K562 (cell line): ENCODE results near the gene FMO5. TPM values are rescaled to one million over a fixed set of nuclear protein-coding genes. Genes with fewer than 3 reads are reported as not detected.

Experiments used
- BRCA1 ChIP-seq, 2 experiments: fragments of 450-650 bp in 1 of 2; sonication (generic) in 1 of 2; formaldehyde crosslinking in 1 of 2; IDR thresholded peaks; 2 replicates each; pipeline versions ENCODE4 v1.5.0 to v1.6.1; 2017 to 2020; ENCODE audit warnings: mild to moderate bottlenecking in 1 of 2, missing genetic modification reagents in 1 of 2
- CHCHD3 ChIP-seq: fragments of 250-450 bp; sonication (Bioruptor Pico); IDR thresholded peaks from 2 replicates; pipeline ENCODE4 v2.1.2; 2022; ENCODE audit warnings: mild to moderate bottlenecking
- MEIS2 ChIP-seq: fragments of 450-650 bp; IDR thresholded peaks from 2 replicates; pipeline ENCODE4 v1.6.1; 2014; ENCODE audit warnings: mild to moderate bottlenecking; ENCODE audit not compliant: partially characterized antibody
- POLR2H ChIP-seq: IDR thresholded peaks from 2 replicates; pipeline ENCODE4 v1.6.1; 2016; ENCODE audit warnings: missing genetic modification characterization, low read depth, mild to moderate bottlenecking, control low read depth, missing compliant biosample characterization, moderate library complexity
- SIRT6 ChIP-seq: IDR thresholded peaks from one replicate; pipeline ENCODE4 v1.6.1; 2012; ENCODE audit warnings: low read depth, mild to moderate bottlenecking, control low read depth, inconsistent platforms, low read length, moderate library complexity
- ZNF707 ChIP-seq: fragments of 250-450 bp; sonication (Bioruptor Pico); conservative IDR thresholded peaks from 2 replicates; pipeline ENCODE4 v1.8.0; 2022; ENCODE audit warnings: inconsistent platforms, mild to moderate bottlenecking, moderate library complexity
- polyA plus RNA-seq, 8 experiments: library from polyadenylated mRNA; depleted of rRNA in 4 of 8; stranded (reverse) in 5 of 8; unstranded in 3 of 8; fragments of >200 nt; fragmentation: Nextera tagmentation in 2 of 8; fragmentation: Illumina TruSeq in 1 of 8; extraction: Ambion mirVana in 2 of 8; extraction: Trizol in 1 of 8; gene quantifications; 2 replicates each; pipeline versions ENCODE4 v1.2.1 to v1.2.3, GENCODE V29; 2011 to 2014; ENCODE audit warnings: inconsistent platforms in 1 of 8, missing spikeins in 1 of 8
- total RNA-seq, 7 experiments: library from RNA; depleted of rRNA in 6 of 7; stranded (reverse); fragments of >200 nt in 6 of 7; fragmentation: Illumina TruSeq in 2 of 7; extraction: Trizol in 2 of 7; gene quantifications; 2 replicates each; pipeline versions ENCODE4 v1.2.1 to v1.2.3, GENCODE V29; 2011 to 2021; ENCODE audit warnings: low replicate concordance in 1 of 7
- TF ChIP-seq, protein P1 (sequence below), 2 experiments: fragments of 200-800 bp in 1 of 2; sonication (Bioruptor generic) in 1 of 2; sonication (generic) in 1 of 2; formaldehyde crosslinking in 1 of 2; IDR thresholded peaks in 1 of 2; conservative IDR thresholded peaks in 1 of 2; 2 replicates each; pipeline versions ENCODE4 v1.5.0 to v1.6.1; 2016 to 2020; ENCODE audit warnings: missing compliant biosample characterization in 1 of 2, missing genetic modification characterization in 1 of 2, missing genetic modification reagents in 1 of 2
- TF ChIP-seq, protein P2 (sequence below): fragments of 450-650 bp; IDR thresholded peaks from 2 replicates; pipeline ENCODE4 v1.6.1; 2016; ENCODE audit warnings: low read depth

FMO5 gene
- total and polyA plus RNA-seq, 9 of the 15 experiments (the other 6 are each of a cell fraction or from before 2014, with no cell fraction given) = 0.11 to 0.69 (median 0.19) TPM; not detected in 1

DNA sequence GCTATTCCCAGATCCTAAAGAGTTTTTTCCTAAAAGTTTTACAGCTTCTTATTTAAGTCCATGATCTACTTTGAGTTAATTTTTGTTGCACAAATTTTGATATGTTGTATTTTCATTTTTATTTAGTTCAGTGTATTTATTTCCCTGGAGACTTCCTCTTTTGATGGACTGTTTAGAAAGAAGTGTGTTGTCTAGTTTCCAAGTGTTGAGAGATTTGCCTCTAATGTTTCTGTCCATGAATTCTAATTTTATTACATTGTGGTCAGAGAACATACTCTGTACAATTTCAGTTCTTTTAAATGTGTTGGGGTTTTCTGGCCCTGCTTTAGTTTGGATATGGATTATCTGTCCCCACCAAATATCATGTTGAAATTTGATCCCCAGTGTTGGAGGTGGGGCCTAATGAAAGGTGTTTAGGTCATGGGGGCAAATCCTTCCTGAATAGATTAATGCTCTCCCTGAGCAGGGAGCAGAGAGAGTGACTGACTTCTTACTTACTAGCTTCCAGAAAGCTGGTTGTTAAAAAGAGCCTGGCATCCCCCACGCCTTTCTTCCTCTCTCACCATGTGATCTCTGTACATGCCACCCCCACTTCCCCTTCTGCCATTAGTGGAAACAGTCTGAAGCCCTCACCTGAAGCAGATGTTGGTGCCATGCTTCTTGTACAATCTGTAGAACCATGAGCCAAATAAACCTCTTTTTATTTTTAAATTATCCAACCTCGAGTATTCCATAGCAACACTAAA is 21.9 kb upstream of the FMO5 start (continued):
- TF ChIP-seq, protein P1, sequence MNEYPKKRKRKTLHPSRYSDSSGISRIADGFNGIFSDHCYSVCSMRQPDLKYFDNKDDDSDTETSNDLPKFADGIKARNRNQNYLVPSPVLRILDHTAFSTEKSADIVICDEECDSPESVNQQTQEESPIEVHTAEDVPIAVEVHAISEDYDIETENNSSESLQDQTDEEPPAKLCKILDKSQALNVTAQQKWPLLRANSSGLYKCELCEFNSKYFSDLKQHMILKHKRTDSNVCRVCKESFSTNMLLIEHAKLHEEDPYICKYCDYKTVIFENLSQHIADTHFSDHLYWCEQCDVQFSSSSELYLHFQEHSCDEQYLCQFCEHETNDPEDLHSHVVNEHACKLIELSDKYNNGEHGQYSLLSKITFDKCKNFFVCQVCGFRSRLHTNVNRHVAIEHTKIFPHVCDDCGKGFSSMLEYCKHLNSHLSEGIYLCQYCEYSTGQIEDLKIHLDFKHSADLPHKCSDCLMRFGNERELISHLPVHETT (CRISPR knock-in tag; conservative IDR thresholded peaks at IDR 0.05 in 1 of 2, IDR thresholded peaks at IDR 0.05 in 1 of 2) = no peak
- peak; percentile 75 for TF ChIP-seq MEIS2
- TF ChIP-seq POLR2H (tag) = no peak
- no peak for TF ChIP-seq BRCA1 (IDR thresholded peaks at IDR 0.05)
- TF ChIP-seq BRCA1 (CRISPR knock-in tag; IDR thresholded peaks at IDR 0.05) = no peak
- no peak for TF ChIP-seq ZNF707 (CRISPR knock-in tag)
- no peak for TF ChIP-seq CHCHD3 (CRISPR knock-in tag)
- TF ChIP-seq, protein P2, sequence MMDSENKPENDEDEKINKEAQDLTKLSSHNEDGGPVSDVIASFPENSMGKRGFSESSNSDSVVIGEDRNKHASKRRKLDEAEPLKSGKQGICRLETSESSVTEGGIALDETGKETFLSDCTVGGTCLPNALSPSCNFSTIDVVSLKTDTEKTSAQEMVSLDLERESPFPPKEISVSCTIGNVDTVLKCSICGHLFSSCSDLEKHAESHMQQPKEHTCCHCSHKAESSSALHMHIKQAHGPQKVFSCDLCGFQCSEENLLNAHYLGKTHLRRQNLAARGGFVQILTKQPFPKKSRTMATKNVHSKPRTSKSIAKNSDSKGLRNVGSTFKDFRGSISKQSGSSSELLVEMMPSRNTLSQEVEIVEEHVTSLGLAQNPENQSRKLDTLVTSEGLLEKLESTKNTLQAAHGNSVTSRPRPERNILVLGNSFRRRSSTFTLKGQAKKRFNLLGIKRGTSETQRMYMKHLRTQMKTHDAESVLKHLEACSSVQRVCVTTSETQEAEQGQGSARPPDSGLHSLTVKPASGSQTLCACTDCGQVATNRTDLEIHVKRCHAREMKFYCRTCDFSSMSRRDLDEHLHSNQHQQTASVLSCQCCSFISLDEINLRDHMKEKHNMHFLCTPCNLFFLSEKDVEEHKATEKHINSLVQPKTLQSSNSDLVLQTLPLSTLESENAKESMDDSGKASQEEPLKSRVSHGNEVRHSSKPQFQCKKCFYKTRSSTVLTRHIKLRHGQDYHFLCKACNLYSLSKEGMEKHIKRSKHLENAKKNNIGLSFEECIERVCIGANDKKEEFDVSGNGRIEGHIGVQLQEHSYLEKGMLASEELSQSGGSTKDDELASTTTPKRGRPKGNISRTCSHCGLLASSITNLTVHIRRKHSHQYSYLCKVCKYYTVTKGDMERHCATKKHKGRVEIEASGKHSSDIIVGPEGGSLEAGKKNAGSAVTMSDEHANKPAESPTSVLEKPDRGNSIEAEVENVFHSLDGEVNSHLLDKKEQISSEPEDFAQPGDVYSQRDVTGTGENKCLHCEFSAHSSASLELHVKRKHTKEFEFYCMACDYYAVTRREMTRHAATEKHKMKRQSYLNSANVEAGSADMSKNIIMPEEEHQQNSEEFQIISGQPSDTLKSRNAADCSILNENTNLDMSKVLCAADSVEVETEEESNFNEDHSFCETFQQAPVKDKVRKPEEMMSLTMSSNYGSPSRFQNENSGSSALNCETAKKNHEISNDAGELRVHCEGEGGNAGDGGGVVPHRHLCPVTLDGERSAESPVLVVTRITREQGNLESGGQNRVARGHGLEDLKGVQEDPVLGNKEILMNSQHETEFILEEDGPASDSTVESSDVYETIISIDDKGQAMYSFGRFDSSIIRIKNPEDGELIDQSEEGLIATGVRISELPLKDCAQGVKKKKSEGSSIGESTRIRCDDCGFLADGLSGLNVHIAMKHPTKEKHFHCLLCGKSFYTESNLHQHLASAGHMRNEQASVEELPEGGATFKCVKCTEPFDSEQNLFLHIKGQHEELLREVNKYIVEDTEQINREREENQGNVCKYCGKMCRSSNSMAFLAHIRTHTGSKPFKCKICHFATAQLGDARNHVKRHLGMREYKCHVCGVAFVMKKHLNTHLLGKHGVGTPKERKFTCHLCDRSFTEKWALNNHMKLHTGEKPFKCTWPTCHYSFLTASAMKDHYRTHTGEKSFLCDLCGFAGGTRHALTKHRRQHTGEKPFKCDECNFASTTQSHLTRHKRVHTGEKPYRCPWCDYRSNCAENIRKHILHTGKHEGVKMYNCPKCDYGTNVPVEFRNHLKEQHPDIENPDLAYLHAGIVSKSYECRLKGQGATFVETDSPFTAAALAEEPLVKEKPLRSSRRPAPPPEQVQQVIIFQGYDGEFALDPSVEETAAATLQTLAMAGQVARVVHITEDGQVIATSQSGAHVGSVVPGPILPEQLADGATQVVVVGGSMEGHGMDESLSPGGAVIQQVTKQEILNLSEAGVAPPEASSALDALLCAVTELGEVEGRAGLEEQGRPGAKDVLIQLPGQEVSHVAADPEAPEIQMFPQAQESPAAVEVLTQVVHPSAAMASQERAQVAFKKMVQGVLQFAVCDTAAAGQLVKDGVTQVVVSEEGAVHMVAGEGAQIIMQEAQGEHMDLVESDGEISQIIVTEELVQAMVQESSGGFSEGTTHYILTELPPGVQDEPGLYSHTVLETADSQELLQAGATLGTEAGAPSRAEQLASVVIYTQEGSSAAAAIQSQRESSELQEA = no peak
- TF ChIP-seq SIRT6 = no peak
